SK-N-SH (cell line): ENCODE results near the gene USB1. TPM values are rescaled to one million over a fixed set of nuclear protein-coding genes. Genes with fewer than 3 reads are reported as not detected.

ENCODE experiments used
- CTCF ChIA-PET: fragments of 300-600, 350-600 bp; formaldehyde crosslinking; extraction: SDS; loops from one replicate; lab custom pipeline; 2021; lab: Yijun Ruan, JAX
- POLR2A ChIA-PET: fragments of 350-600 bp; sonication (Branson Sonifier 250); formaldehyde crosslinking; extraction: SDS; loops from one replicate; lab custom pipeline; 2020; ENCODE audit warnings: antibody characterized with exemption, inconsistent platforms; lab: Yijun Ruan, JAX
- DNase-seq: peaks from one replicate; pipeline ENCODE4 v3.0.0; 2012
- H2AFZ ChIP-seq: fragments of 200-600 bp; sonication (generic); 2 replicates; pipeline ENCODE4 v1.8.1; 2016; ENCODE audit warnings: antibody characterized with exemption, mild to moderate bottlenecking, low read depth
- H3F3A ChIP-seq: fragments of 200-600 bp; sonication (generic); replicated peaks from 2 replicates; pipeline ENCODE3; 2016; ENCODE audit warnings: antibody characterized with exemption, mild to moderate bottlenecking; ENCODE audit not compliant: insufficient read depth
- H3K27ac ChIP-seq, 2 experiments: fragments of 200-500 bp in 1 of 2; fragments of 200-600 bp in 1 of 2; sonication (Bioruptor generic) in 1 of 2; sonication (generic), shearing (Covaris generic) in 1 of 2; 2 replicates each; pipeline versions ENCODE4 v1.5.1 to v1.6.1; 2014 to 2016; ENCODE audit warnings: low read depth in 2 of 2, inconsistent platforms in 1 of 2, low read length in 1 of 2, mild to moderate bottlenecking in 1 of 2, mixed read lengths in 1 of 2
- H3K27me3 ChIP-seq: fragments of 200-600 bp; sonication (generic), shearing (Covaris generic); 2 replicates; pipeline ENCODE4 v1.6.1; 2016; ENCODE audit warnings: mixed run types; ENCODE audit not compliant: insufficient read depth
- H3K36me3 ChIP-seq, 2 experiments: fragments of 200-500 bp in 1 of 2; fragments of 200-600 bp in 1 of 2; sonication (Bioruptor generic) in 1 of 2; sonication (generic) in 1 of 2; replicated peaks in 1 of 2; 2 replicates each; pipeline versions ENCODE3 to v1.5.1; 2014 to 2016; ENCODE audit warnings: low read length in 1 of 2, mild to moderate bottlenecking in 1 of 2; ENCODE audit not compliant: insufficient read depth in 2 of 2, control insufficient read depth in 1 of 2
- H3K4me1 ChIP-seq, 2 experiments: fragments of 200-500 bp in 1 of 2; fragments of 200-600 bp in 1 of 2; sonication (Bioruptor generic) in 1 of 2; sonication (generic), shearing (Covaris generic) in 1 of 2; 2 replicates each; pipeline versions ENCODE4 v1.5.1 to v1.6.1; 2014 to 2016; ENCODE audit warnings: low read depth in 1 of 2, low read length in 1 of 2, mixed run types in 1 of 2; ENCODE audit not compliant: insufficient read depth in 2 of 2, control insufficient read depth in 1 of 2
- H3K4me2 ChIP-seq: fragments of 200-600 bp; sonication (generic), shearing (Covaris generic); 2 replicates; pipeline ENCODE4 v1.6.1; 2017; ENCODE audit warnings: mixed run types
- H3K4me3 ChIP-seq, 2 experiments: fragments of 200-500 bp in 1 of 2; fragments of 200-600 bp in 1 of 2; sonication (Bioruptor generic) in 1 of 2; sonication (generic), shearing (Covaris generic) in 1 of 2; 2 replicates each; pipeline versions ENCODE4 v1.5.1 to v1.8.1; 2014 to 2016; ENCODE audit warnings: low read depth in 2 of 2, inconsistent platforms in 1 of 2, low read length in 1 of 2, mild to moderate bottlenecking in 1 of 2, mixed read lengths in 1 of 2, moderate library complexity in 1 of 2
- H3K79me2 ChIP-seq: fragments of 200-600 bp; sonication (generic); 2 replicates; pipeline ENCODE4 v1.8.1; 2017; ENCODE audit warnings: mild to moderate bottlenecking; ENCODE audit not compliant: insufficient read depth
- H3K9ac ChIP-seq: fragments of 200-600 bp; sonication (generic); 2 replicates; pipeline ENCODE4 v1.6.1; 2017; ENCODE audit warnings: mixed run types
- H3K9me2 ChIP-seq: fragments of 200-600 bp; sonication (generic); 2 replicates; pipeline ENCODE4 v1.6.1; 2017; ENCODE audit warnings: mixed run types
- H3K9me3 ChIP-seq: fragments of 200-600 bp; sonication (generic); 2 replicates; pipeline ENCODE4 v1.6.1; 2017; ENCODE audit warnings: mixed run types, mild to moderate bottlenecking, moderate library complexity
- H4K20me1 ChIP-seq: fragments of 200-600 bp; sonication (generic); 2 replicates; pipeline ENCODE4 v1.6.1; 2017; ENCODE audit warnings: mild to moderate bottlenecking, mixed run types; ENCODE audit not compliant: insufficient read depth
- ELF1 ChIP-seq: IDR thresholded peaks from 2 replicates; pipeline ENCODE4 v1.4.0; 2012
- FOXJ3 ChIP-seq: sonication (generic); formaldehyde crosslinking; IDR thresholded peaks from 2 replicates; pipeline ENCODE4 v1.5.1; 2020; ENCODE audit warnings: mild to moderate bottlenecking, missing genetic modification reagents
- FOXM1 ChIP-seq: IDR thresholded peaks from 2 replicates; pipeline ENCODE4 v1.4.0; 2012; ENCODE audit warnings: low read depth, mild to moderate bottlenecking
- MAX ChIP-seq: IDR thresholded peaks from 2 replicates; pipeline ENCODE4 v1.4.0; 2012; ENCODE audit warnings: low read depth
- NFIC ChIP-seq: IDR thresholded peaks from 2 replicates; pipeline ENCODE4 v1.4.0; 2012; ENCODE audit warnings: borderline replicate concordance
- RFX5 ChIP-seq: IDR thresholded peaks from 2 replicates; pipeline ENCODE4 v1.6.1; 2012; ENCODE audit warnings: mild to moderate bottlenecking, improper control_type of control experiment, low read length
- SIN3A ChIP-seq: IDR thresholded peaks from 2 replicates; pipeline ENCODE4 v1.6.1; 2012; ENCODE audit warnings: low read depth, mild to moderate bottlenecking, low read length, moderate library complexity, borderline replicate concordance
- SMC3 ChIP-seq: IDR thresholded peaks from 2 replicates; pipeline ENCODE4 v1.6.1; 2012; ENCODE audit warnings: low read depth, low read length, improper control_type of control experiment
- WGBS: methylation state at CpG from one replicate; pipeline ENCODE4 v1.1.6; 2017; ENCODE audit warnings: low lambda C conversion rate; 5-methylcytosine and 5-hydroxymethylcytosine counted together
- polyA plus RNA-seq, 3 experiments: library from polyadenylated mRNA; depleted of rRNA; stranded (reverse); fragments of >200 nt; gene quantifications; 2 replicates each; pipeline ENCODE4 v1.2.3, GENCODE V29; 2012
- TF ChIP-seq, protein P1 (sequence below): fragments of 150-350 bp; IDR thresholded peaks from 2 replicates; pipeline ENCODE4 v1.6.1; 2017; ENCODE audit warnings: antibody characterized with exemption, low read length, low read depth, borderline replicate concordance

Gene USB1
- polyA plus RNA-seq, 1 of the 3 experiments (the other 2 are of a cell fraction) = 94.1 TPM

DNA sequence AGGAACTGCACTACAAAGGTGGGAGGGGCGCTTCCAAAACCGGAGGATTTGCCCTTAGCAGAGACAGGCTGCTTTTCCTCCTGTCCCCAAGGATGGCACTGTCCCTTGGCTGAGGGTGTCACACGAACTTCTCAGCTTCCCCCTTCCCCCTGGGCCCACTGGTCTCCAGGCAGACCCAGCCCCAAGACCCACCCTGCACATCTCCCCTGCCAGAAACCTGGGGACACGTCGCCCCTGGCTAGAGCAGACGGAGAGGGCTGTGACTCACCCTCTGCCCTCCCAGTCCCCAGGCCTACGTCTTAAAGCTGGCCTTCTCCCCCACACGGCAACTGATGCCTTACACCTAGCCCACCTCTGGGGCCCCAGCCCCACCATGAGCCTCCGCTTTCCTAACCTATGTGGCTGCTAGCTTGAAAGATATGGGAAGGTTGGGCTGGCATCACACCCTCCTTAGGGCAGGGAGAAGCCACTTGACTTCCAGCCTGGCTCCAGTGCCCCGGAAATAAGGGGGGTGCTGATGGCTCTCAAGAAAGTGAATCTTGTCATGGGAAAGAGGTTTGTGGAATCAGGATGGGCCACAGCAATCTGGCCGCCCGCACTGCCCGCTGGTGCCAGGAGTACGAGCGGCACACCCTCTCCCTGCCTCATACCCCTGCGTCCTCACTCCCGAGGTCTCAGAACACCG, 5.3 kb upstream of the USB1 start:
- H3K27me3 ChIP-seq = no peaks in the 10 kb centered on the region
- no peak overlapping the region for H3K4me3 ChIP-seq
- no peaks in the 10 kb centered on the region for H3K9me3 ChIP-seq
- TF ChIP-seq MAX (no peak), RFX5 (no peak), FOXJ3 (CRISPR knock-in tag) (no peak), SMC3 (no peak), ELF1 (no peak), NFIC (no peak), FOXM1 (no peak)
- TF ChIP-seq, protein P1, sequence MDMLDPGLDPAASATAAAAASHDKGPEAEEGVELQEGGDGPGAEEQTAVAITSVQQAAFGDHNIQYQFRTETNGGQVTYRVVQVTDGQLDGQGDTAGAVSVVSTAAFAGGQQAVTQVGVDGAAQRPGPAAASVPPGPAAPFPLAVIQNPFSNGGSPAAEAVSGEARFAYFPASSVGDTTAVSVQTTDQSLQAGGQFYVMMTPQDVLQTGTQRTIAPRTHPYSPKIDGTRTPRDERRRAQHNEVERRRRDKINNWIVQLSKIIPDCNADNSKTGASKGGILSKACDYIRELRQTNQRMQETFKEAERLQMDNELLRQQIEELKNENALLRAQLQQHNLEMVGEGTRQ = no peak
- TF ChIP-seq, all 33 proteins: peak for 0
- H3K4me1 ChIP-seq = peaks cover 0 to 11% of the 10 kb centered on the region in 2 experiments; a peak in 1 of 4 replicates
- ChIA-PET POLR2A (no interaction called here), CTCF (interaction anchor here (1.6 kb wide), 1 partner anchor 90 kb away, joined by 4 read pairs; no protein-coding TSS in a partner anchor)
- no peak overlapping the region for H3K27ac ChIP-seq
- no peak overlapping the region for H3K9ac ChIP-seq
- H2AFZ ChIP-seq = no peak overlapping the region
- 78% methylated on average over 14 of the region's 18 CpGs for WGBS
- H4K20me1 ChIP-seq = 0 out of 2 replicates have a peak, but pooled peaks cover 6% of the 10 kb centered on the region
- H3F3A ChIP-seq = peaks cover under 1% of the 10 kb centered on the region
- peaks cover 20% of the 10 kb centered on the region for H3K79me2 ChIP-seq
- no peak for DNase-seq
- H3K4me2 ChIP-seq = no peak overlapping the region
- H3K36me3 ChIP-seq = peaks cover 0 to 35% of the 10 kb centered on the region in 2 experiments
- no peaks in the 10 kb centered on the region for H3K9me2 ChIP-seq

- CTCF ChIA-PET = interaction anchor here (1.6 to 6.2 kb wide), 2 partner anchors 91 to 97 kb away, joined by 4 to 71 read pairs; no protein-coding TSS in a partner anchor
- no peak for DNase-seq
- Histone ChIP-seq H3K36me3 (peaks cover 0 to 35% of the 10 kb centered on the region in 2 experiments), H3K79me2 (peaks cover 20% of the 10 kb centered on the region), H3K27ac (no peak overlapping the region), H4K20me1 (0 out of 2 replicates have a peak, but pooled peaks cover 6% of the 10 kb centered on the region), H3F3A (peaks cover 4% of the 10 kb centered on the region), H3K4me2 (no peak overlapping the region), H3K27me3 (no peaks in the 10 kb centered on the region), H2AFZ (no peak overlapping the region), H3K4me3 (no peak overlapping the region), H3K9me3 (no peaks in the 10 kb centered on the region), H3K9ac (no peak overlapping the region), H3K9me2 (no peaks in the 10 kb centered on the region), H3K4me1 (peaks cover 0 to 12% of the 10 kb centered on the region in 2 experiments; a peak in 1 of 4 replicates)
- POLR2A ChIA-PET = no interaction called here
- TF ChIP-seq MAX (no peak), SIN3A (no peak), RFX5 (no peak)
- WGBS = 95% methylated on average over 26 of the region's 62 CpGs
Measured at GRCh38 chr16:57996406-57997175, 4.6 kb upstream of the USB1 start.
